CD4-positive, alpha-beta T cell treated with Interleukin-17A for 4 hours (primary cell): ENCODE measurements around the gene TCERG1L.
"Not testable (repeated sequence)": the region's sequence is repeated elsewhere in the genome, so short reads cannot be mapped to it uniquely, and the experiment has no call there.

Experiments used
- DNase-seq: peaks from one replicate; pipeline ENCODE4 v3.0.0-alpha.2; 2020; ENCODE audit warnings: mixed read lengths

Gene TCERG1L

GRCh38 chr10:131246775-131247174 is 64.7 kb downstream of the TCERG1L start:
- DNase-seq: no peak

- DNase-seq: no peak
Observed at GRCh38 chr10:131246089-131246488, 65.4 kb downstream of the TCERG1L start.

- DNase-seq: no peak
Observed at GRCh38 chr10:131245475-131246059, 66.0 kb downstream of the TCERG1L start.

GRCh38 chr10:131244836-131245235 is 66.7 kb downstream of the TCERG1L start:
- no peak for DNase-seq

- DNase-seq: no peak
Observed at GRCh38 chr10:131243076-131243475, 68.4 kb downstream of the TCERG1L start.

- DNase-seq: no peak
Observed at GRCh38 chr10:131242007-131242406, 69.5 kb downstream of the TCERG1L start.

GRCh38 chr10:131240691-131241090 is 70.8 kb downstream of the TCERG1L start:
- no peak for DNase-seq

- DNase-seq: no peak
Observed at GRCh38 chr10:131239926-131240325, 71.6 kb downstream of the TCERG1L start.

GRCh38 chr10:131239450-131239849 is 72.1 kb downstream of the TCERG1L start:
- no peak for DNase-seq

GRCh38 chr10:131238669-131239280 is 72.7 kb downstream of the TCERG1L start:
- no peak for DNase-seq

GRCh38 chr10:131237991-131238651 is 73.4 kb downstream of the TCERG1L start:
- DNase-seq: no peak

- not testable (repeated sequence) for DNase-seq
Observed at GRCh38 chr10:131234606-131235005, 76.9 kb downstream of the TCERG1L start.

- DNase-seq: no peak
Observed at GRCh38 chr10:131233611-131234258, 77.8 kb downstream of the TCERG1L start.

- no peak for DNase-seq
Observed at GRCh38 chr10:131231965-131232541, 79.5 kb downstream of the TCERG1L start.

GRCh38 chr10:131231323-131231964 is 80.1 kb downstream of the TCERG1L start:
- DNase-seq: no peak

GRCh38 chr10:131230641-131231322 is 80.7 kb downstream of the TCERG1L start:
- no peak for DNase-seq

GRCh38 chr10:131230166-131230565 is 81.4 kb downstream of the TCERG1L start:
- DNase-seq: no peak

GRCh38 chr10:131227163-131227740 is 84.3 kb downstream of the TCERG1L start:
- DNase-seq: no peak

- no peak for DNase-seq
Observed at GRCh38 chr10:131226446-131227162, 84.9 kb downstream of the TCERG1L start.

- DNase-seq: no peak
Observed at GRCh38 chr10:131224106-131224505, 87.4 kb downstream of the TCERG1L start.

GRCh38 chr10:131223422-131223821 is 88.1 kb downstream of the TCERG1L start:
- no peak for DNase-seq
